HG03196 (cell line): ENCODE measurements around the gene NXNL1.
"Not testable (repeated sequence)": the region's sequence is repeated elsewhere in the genome, so short reads cannot be mapped to it uniquely, and the experiment has no call there.

ENCODE experiments used
- ATAC-seq: cut with Tn5 transposase; IDR thresholded peaks from one replicate; pipeline ENCODE4 v1.9.1; 2021; ENCODE audit not compliant: unreplicated experiment

Gene NXNL1

DNA sequence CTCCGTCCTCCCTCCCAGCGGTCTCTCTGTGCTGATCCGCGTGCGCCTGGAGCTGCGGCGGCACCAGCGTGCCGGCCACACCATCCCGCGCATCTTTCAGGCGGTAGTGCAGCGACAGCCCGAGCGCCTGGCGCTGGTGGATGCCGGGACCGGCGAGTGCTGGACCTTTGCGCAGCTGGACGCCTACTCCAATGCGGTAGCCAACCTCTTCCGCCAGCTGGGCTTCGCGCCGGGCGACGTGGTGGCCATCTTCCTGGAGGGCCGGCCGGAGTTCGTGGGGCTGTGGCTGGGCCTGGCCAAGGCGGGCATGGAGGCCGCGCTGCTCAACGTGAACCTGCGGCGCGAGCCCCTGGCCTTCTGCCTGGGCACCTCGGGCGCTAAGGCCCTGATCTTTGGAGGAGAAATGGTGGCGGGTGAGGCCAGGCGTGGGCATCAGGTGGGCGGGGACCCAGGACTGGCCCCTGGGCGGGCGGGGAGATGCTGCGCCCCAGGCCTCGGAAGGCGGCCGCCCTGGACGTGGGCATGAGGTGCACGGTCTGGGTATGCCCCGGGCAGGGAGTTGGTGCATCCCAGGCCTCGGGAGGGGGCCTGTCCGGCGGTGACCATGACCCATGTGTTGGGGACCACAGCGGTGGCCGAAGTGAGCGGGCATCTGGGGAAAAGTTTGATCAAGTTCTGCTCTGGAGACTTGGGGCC, 26.0 kb upstream of the NXNL1 start:
- ATAC-seq, result no peak

DNA sequence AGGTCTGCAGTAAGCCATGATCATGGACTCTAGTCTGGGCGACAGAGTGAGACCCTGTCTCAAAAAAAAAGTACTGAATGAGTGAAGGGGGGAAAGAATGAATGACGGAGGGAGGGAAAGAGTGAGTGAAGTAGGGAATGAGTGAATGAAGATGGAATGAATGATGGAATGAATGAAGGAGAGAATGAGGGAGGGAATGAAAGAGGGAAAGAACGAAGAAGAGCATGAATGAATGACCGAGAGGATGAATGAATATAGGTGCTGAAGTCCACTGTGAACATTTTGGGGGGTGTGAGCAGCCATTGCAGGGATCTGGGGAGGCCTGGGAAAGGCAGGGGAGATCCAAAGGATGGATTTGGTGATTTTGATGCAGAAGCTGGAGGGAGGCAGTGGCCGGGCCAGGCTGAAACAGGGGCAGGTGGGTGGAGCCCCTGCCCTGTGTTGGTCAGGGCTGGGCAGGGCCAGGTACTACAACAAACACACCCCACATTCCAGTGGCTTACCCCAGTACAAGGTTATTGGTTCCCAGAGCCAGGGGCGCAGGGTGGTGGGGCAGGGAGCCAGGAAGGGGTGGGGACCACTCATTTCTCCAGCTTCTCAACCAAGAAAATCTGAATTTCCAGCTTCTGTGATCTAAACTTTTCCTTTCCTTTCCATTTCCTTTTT, 23.9 kb upstream of the NXNL1 start:
- ATAC-seq, result no peak

DNA sequence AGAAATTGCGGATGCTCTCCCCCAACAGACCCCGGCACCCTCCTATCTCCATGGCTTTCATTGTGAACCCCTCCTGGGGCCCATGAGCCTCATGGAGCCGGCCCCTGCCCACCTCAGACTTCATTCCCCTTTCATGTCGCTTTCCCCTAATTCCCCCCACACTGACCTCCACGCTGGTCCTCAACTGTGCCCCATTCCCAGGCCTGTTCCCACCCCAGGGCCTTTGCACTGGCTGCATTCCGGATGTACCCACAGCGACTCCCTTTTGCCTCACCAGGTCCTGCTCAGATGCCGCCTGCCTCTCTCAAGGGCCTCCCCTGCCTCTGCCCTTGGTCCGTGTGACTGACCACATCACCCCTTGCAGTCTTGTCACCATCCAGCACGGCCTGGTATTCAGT, 22.9 kb upstream of the NXNL1 start:
- no peak for ATAC-seq

DNA sequence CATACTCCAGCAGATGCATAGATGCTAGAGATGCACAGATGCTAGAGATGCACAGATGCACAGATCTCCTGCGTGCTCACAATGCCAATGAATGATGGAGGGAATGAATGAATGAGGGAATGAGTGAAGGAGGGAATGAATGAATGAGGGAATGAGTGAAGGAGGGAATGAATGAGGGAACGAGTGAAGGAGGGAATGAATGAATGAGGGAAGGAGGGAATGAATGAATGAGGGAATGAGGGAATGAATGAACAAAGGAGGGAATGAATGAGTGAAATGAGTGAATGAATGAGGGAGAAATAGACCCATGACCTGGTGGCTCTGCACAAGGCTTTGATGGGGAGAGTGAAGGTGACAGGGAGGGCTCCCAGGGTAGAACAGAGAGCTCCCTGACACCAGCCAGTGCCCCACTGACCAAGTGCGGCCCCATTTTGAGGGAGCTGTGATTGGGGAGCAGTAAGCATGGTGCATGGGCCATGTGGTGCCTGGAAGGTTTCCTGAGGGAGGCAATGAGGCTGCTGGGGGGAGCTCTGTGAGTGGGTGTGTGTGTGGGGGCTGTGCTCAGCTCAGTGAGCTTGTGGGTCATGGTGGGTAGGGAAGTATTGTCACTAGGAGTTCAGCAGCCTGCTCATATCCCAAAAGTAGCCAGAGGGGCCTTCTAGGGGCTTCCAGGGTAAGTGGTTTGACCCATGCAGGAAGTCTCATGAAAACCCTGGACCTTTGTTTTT, 22.3 kb upstream of the NXNL1 start:
- no peak for ATAC-seq

DNA sequence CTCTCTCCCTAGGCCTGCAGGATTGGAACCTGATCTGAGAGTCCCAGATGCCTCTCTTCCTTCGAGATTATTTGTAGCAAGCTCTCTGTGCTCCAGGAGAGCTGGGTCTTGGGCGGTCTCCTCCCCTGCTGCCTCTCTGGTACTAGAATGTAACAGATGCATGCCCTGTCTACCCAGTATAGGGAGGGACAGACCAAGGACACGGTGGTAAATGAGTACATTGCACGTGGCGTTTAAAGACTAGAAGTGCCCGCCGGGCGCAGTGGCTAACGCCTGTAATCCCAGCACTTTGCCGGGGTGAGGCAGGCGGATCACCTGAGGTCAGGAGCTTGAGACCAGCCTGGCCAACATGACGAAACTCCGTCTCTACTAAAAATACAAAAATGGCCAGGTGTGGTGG, 21.3 kb upstream of the NXNL1 start:
- no peak for ATAC-seq

DNA sequence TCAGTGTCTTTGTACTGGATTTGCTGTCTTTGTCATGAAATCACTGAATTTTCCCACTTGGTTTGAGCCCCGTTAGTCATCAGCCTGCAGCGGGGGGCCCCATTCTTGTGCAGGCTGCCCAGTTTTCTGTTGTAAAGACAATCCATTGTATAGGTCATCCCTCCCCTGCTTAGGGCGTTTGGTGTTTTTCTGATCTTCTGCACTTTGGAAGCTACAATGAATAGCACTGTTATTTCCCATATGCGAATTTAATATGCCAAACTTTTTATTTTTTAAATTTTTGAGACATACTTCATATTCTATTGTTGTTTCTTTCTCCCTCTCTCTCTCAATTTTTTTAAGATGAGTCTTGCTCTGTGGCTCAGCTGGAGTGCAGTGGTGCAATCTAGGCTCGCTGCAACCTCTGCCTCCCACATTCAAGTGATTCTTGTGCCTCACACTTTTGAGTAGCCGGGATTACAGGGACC, 18.6 kb upstream of the NXNL1 start:
- no peak for ATAC-seq

DNA sequence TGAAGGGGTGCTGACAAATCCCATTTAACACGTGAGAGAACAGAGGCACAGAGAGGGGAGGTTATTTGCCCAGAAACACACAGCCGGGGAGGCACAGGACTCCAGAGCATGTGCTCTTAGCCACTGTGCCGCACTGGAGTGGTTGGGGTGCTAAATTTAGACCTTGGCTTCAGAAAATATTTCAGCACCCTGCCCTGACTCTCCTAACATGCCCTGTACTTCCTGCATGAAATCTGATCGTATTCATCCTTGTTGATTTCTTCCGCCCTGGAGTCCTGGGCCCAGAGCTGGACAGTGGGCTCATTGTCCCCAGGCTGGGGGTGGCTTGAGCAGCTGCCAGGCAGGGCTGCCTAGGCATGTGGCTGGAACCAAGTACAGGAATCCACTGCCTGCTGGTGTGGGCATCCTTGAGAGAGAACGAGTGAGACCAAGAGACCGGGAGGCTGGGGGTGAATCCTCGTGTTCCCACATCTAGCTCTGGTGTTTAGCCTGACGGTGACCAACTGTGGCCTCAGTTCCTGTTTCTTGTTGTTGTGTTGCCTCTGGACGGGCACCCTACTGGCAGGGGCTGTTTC, 14.9 kb upstream of the NXNL1 start:
- no peak for ATAC-seq

DNA sequence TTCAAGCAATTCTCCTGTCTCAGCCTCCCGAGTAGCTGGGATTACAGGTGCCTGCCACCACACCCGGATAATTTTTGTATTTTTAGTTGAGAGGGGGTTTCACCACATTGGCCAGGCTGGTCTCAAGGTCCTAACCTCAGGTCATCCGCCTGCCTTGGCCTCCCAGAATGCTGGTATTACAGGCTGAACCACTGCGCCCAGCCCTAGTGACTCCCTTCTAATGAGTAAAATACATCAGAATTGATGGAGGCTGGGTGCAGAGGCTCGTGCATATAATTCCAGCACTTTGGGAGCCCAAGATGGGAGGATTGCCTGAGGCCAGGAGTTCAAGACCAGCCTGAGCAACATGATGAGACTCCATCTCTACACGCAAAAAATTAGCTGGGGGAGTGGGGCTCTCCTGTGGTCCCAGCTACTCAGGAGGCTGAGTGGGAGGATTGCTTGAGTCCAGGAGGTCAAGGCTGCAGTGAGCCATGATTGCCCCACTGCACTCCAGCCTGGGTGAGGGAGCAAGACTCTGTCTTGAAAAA, 14.3 kb upstream of the NXNL1 start:
- not testable (repeated sequence) for ATAC-seq

DNA sequence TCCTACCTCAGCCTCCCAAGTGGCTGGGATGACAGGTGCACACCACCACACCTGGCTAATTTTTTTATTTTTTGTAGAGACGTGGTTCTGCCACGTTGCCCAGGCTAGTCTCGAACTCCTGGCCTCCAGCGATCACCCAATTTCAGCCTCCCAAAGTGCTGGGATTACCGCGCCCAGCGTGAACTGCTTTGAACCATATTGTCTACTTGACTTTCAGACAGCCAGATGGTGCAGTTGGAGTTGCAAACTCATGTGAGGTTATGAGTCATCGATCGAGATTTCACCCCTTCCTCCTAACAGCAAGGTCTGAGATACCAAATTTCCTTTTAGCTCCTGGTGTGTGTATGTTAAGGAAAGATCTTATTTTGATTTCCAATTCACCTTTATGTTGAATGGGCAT, 12.3 kb upstream of the NXNL1 start:
- ATAC-seq, result no peak

DNA sequence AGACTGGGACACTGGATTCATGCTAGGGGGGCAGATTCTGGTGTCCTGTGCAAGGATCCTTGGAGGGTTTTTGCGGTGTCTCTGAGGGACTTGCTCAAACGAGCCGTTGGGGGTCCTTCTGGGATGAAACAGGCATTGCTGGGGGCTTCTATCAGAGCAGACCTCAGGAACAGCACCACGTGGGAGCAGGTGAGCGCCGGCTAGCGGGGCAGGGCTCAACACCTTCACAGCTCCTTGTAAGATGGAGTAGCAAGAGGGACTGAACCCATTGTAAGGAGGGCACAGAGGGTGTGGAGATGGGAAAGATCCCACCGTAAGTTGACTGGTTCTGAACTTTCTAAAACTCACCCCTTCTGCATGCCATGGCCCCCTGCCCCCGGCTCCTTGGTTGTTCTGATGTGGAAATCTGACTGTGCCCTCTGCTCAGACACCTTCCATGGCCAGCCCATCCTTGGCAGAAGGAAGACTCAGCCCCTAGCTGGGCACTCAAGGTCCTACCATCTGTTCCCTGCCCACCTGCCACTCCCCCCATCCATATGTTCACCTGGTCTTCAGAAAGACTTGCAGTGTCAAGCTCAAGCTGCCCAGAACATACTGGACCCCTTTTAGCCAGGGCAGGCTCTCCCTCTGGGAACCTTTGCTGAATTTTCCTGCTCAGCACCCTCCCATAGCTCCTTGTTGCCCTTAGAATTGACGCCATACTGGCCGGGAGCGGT, 10.8 kb upstream of the NXNL1 start:
- no peak for ATAC-seq

DNA sequence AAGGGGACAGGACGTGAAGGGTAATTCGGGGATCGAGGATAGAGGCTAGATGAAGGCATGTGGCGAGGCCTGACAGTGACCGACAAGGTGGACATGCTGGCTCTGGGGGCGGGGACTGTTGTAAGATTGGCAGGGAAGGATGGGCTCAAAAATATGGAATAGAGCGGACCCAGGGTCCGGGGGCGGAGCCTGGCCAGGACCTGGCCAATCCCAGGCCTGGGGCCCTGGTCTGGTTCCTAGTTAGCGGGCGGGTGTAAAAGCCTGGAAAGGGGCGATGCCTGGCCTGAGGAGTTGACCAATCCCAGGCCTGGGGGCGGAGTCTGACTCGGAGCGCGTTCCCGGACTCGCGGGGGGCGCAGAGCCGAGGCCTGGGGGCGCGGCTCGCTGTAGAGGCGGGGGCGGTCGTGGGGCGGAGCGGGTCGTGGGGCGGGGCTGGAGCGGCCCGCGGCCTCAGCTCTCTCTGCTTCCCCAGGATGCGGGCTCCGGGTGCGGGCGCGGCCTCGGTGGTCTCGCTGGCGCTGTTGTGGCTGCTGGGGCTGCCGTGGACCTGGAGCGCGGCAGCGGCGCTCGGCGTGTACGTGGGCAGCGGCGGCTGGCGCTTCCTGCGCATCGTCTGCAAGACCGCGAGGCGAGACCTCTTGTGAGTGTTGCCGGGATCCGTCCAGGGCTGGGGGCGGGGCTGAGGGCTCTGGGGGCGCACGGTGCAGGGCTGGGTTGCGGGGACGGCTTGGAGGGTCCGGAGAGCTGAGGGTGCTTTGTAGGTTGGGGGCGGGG, 9.5 kb upstream of the NXNL1 start, which contains the start of gene SLC27A1:
Gene SLC27A1 (plus strand): TSS at position 457 of the 774 bp plus-strand sequence. CDS start 17 bp downstream, at position 474.
- peak; percentile 78 for ATAC-seq

DNA sequence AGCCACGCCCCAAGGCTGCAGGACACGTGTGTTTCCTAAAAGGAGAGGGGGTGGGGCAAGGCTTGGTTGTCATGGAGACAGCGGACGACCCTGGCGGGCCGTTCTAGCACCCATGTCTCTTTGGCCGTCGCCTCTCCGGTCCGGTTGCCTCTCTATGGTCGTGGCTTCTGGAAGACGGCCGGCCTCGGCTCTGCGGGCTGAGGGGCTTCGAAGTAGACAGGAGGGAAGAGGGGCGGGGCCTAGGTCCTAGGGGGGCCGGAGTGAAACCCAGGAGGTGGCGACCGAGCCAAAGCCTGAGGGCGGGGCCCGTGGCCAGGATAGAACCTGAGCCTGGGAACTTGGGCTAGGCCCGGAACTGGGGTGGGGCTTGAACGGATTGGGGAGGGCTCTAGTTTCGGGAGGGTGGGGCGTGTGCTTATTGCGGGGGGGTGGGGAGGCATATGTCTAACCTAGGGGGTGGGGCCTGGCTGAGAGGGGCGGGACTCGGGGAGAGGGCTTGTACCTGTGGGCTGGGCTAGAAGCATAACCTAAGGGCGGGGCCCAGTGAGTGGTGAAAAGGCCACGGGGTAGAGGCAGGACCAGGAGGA, 8.8 kb upstream of the NXNL1 start:
- peak; percentile 46 for ATAC-seq

DNA sequence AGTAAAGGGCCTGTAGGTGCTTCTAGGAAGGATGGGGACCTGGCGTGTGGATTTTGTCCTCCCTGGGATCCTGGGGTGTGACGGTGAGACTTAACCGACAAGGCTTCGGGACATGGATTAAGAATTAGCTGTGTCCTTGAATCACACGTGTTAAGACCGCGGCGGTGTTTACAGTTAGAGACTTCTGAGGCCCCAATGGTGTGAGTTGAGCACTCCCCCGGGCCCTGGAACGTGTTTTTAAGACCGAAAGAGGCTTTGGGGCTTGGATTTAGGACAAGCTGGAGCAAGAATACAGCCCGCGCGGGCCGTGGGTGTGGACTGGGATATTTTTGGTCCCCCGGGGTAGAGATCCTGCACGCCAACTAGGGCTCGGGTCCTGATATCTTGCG, 8.4 kb upstream of the NXNL1 start:
- no peak for ATAC-seq

DNA sequence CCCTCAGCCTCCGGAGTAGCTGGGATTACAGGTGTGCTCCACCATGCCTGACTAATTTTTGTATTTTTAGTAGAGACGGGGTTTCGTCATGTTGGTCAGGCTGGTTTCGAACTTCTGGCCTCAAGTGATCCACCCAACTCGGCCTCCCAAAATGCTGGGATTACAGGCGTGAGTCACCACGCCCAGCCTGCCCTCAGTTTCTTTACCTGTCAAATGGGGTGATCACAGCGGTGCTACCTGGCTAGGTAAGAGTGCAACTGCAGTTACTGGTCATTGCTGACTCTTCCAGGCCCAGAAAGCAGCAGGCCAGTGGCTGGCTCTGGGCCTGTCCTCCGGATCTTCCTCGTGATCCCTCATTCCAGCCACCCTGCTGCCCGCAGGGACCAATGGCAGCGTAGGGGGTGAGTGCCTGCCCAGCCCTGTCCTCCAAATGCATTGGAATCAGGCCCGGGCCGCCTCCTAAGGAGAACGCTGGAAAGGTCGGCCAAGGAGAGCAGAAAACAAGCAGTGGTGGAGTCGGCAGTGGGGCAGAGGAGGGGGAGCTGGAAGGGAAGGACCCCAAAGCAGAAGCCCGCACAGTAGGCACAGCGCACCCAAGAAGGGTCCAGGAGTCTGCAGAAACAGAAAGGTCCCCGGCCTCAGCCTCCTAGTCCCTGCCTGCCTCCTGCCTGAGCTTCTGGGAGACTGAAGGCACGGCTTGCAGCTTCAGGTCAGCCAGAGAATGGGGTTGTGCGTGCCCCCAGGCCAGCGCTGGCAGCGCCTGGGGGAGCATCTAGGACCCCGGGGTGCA, 7.8 kb upstream of the NXNL1 start:
- no peak for ATAC-seq

DNA sequence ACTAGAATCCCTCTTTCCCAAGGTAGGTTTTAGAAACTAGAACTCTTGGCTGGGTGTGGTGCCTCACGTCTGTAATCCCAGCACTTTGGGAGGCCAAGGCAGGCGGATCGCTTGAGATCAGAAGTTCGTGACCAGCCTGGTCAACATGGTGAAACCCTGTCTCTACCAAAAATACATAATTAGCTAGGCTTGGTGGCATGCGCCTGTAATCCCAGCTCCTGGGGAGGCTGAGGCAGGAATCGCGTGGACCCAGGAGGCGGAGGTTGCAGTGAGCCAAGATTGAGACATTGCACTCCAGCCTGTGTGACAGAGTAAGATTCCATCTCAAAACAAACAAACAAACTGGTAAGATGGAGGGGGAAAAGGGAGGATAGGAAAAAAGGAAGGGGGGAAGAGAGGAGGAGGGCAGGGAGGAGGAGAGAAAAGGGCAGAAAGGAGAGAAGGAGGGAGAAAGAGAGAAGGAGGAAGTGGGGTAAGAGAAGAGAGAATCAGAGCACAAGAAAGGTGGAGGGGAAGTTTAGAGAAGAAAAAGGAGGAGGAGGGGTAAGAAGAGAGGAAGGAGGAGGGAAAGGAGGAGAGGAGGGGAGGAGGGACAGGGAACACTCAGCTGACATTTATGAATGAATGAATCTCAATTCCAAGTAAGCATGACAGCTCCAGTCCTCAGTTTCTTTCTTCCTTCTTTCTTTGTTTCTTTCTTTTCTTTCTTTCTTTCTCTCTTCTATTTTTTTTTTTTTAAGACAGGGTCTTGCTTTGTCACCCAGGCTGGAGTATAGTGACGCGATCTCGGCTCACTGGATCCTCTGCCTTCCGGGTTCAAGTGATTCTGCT, 7.0 kb upstream of the NXNL1 start:
- ATAC-seq, result no peak

DNA sequence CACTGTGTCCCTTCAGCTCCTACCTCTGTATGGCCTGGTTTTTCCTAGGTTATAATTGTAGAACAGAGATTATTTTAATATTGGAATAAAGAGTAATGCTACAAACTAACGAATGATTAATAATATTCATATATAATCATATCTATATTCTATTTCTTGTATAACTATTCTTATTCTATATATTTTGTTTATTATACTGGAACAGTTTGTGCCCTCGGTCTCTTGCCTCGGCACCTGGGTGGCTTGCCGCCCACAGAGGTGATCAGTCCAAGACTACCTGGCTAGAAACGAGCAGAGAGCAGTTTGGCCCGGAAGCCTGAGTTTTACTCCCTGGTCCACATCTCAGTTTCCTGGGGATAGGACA, 5.7 kb upstream of the NXNL1 start:
- no peak for ATAC-seq

DNA sequence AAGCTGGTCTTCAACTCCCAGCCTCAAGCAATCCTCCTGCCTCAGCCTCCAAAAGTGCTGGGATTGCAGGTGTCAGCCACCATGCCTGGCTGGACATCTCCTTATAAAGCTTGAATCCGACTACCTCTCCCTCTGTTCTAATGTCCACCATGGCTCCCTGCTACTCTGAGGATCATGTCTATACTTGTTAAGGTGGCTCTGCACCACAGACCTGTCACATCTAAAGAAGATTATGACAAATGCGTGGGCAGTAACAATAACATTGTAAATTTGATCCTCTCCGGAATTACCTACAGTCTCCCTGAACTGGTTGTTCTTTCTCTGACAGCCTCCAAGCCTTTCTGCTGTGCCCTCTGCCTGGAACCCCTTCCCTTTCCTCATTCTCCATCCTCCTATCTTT, 1.8 kb downstream of the NXNL1 start:
- no peak for ATAC-seq

DNA sequence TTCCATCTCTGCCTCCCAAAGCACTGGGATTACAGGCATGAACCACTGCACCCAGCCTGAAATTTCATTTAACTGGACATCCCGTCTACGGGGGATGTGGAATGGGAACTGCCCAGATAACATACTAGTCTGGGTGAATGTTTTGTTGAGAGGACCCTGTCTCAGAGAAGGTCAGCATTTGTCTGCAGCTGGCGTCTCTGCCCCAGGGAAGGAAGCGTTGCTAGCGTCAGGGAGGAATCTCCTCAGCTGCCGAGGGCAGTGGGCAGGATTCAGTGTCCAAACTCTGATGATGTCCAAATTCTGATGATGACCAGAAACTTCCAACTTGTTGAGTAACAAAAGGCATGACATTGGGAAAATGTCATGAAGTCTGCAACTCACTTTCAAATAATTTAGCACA, 3.1 kb downstream of the NXNL1 start:
- ATAC-seq, result no peak
